Stimulated activated CD8-positive, alpha-beta memory T cell treated with anti-CD3 and anti-CD28 coated beads, Interleukin-12 subunit alpha, Interleukin-12 subunit beta, amount 100 ng/mL, for 24 hours (primary cell): ENCODE measurements around the gene FBXW12.
A peak's percentile ranks its signal among the peaks of the same experiment; 100 is the strongest.
"Not testable (repeated sequence)": the region's sequence is repeated elsewhere in the genome, so short reads cannot be mapped to it uniquely, and the experiment has no call there.

Experiments
- DNase-seq: peaks from one replicate; pipeline ENCODE4 v3.0.0-alpha.2; 2020; ENCODE audit errors: extremely low read depth

The FBXW12 gene

GRCh38 chr3:48372862-48373435 lies 930 bp downstream of the FBXW12 start:
- no peak for DNase-seq

GRCh38 chr3:48387634-48388033 lies 15.6 kb downstream of the FBXW12 start:
- no peak for DNase-seq

- no peak for DNase-seq
Measured at GRCh38 chr3:48388966-48389365, 16.9 kb downstream of the FBXW12 start.

GRCh38 chr3:48394391-48394790 lies 22.4 kb downstream of the FBXW12 start:
- no peak for DNase-seq

GRCh38 chr3:48395714-48396113 lies 23.7 kb downstream of the FBXW12 start:
- no peak for DNase-seq

- DNase-seq: no peak
Measured at GRCh38 chr3:48397767-48398681, 26.0 kb downstream of the FBXW12 start.

- no peak for DNase-seq
Measured at GRCh38 chr3:48398701-48399386, 26.8 kb downstream of the FBXW12 start.

GRCh38 chr3:48399387-48400172 lies 27.6 kb downstream of the FBXW12 start:
- DNase-seq: no peak

GRCh38 chr3:48400824-48401433 lies 28.9 kb downstream of the FBXW12 start:
- DNase-seq: peak; percentile 19

GRCh38 chr3:48401434-48401901 lies 29.4 kb downstream of the FBXW12 start:
- not testable (repeated sequence) for DNase-seq

GRCh38 chr3:48402281-48402732 lies 30.3 kb downstream of the FBXW12 start:
- no peak for DNase-seq

- DNase-seq: no peak
Measured at GRCh38 chr3:48402907-48403306, 30.9 kb downstream of the FBXW12 start.

- DNase-seq: no peak
Measured at GRCh38 chr3:48403533-48404439, 31.8 kb downstream of the FBXW12 start.

GRCh38 chr3:48404440-48405342 lies 32.7 kb downstream of the FBXW12 start:
- no peak for DNase-seq

GRCh38 chr3:48405343-48405881 lies 33.4 kb downstream of the FBXW12 start:
- DNase-seq: no peak

GRCh38 chr3:48405971-48406370 lies 34.0 kb downstream of the FBXW12 start:
- DNase-seq: no peak

- no peak for DNase-seq
Measured at GRCh38 chr3:48406443-48407431, 34.7 kb downstream of the FBXW12 start.
